NT2/D1 (cell line): Measurements from ENCODE around the gene TGFB2.

ENCODE experiments used
- DNase-seq: peaks from one replicate; pipeline ENCODE4 v3.0.0-alpha.2; 2011; ENCODE audit warnings: low read depth, low spot score
- H3K27me3 ChIP-seq: 2 replicates; pipeline ENCODE4 v1.6.0; 2011; ENCODE audit warnings: mild to moderate bottlenecking; ENCODE audit not compliant: insufficient read length, insufficient read depth
- H3K36me3 ChIP-seq: 2 replicates; pipeline ENCODE4 v1.6.1; 2011; ENCODE audit warnings: mild to moderate bottlenecking, low read length, mixed read lengths; ENCODE audit not compliant: insufficient read depth, insufficient read length
- H3K4me1 ChIP-seq: 2 replicates; pipeline ENCODE4 v1.5.1; 2011; ENCODE audit not compliant: insufficient read depth, insufficient read length
- H3K4me3 ChIP-seq: 2 replicates; pipeline ENCODE4 v1.5.1; 2011; ENCODE audit warnings: low read depth; ENCODE audit not compliant: insufficient read length
- H3K9ac ChIP-seq: 2 replicates; pipeline ENCODE4 v1.6.0; 2011; ENCODE audit warnings: low read depth; ENCODE audit not compliant: insufficient read length
- H3K9me3 ChIP-seq: 2 replicates; pipeline ENCODE4 v1.5.1; 2011; ENCODE audit warnings: mild to moderate bottlenecking, low read length; ENCODE audit not compliant: insufficient read depth
- SUZ12 ChIP-seq: IDR thresholded peaks from 2 replicates; pipeline ENCODE4 v1.6.1; 2011; ENCODE audit not compliant: insufficient read length, insufficient read depth; ENCODE audit errors: extremely low read depth
- YY1 ChIP-seq: IDR thresholded peaks from 2 replicates; pipeline ENCODE4 v1.6.1; 2011; ENCODE audit not compliant: insufficient read length, insufficient read depth
- ZNF274 ChIP-seq: IDR thresholded peaks from 2 replicates; pipeline ENCODE4 v1.6.1; 2011; ENCODE audit warnings: mild to moderate bottlenecking, low read depth, low read length

TGFB2 gene

GRCh38 chr1:218363141-218363540 is 18.0 kb downstream of the TGFB2 start:
- Histone ChIP-seq H3K4me1 (no peaks in the 10 kb centered on the region), H3K36me3 (peaks cover 23% of the 10 kb centered on the region), H3K27me3 (no peaks in the 10 kb centered on the region), H3K9ac (no peak overlapping the region), H3K4me3 (no peak overlapping the region), H3K9me3 (no peaks in the 10 kb centered on the region)
- TF ChIP-seq SUZ12: no peak
- TF ChIP-seq ZNF274: no peak
- no peak for TF ChIP-seq YY1
- DNase-seq: no peak

GRCh38 chr1:218364028-218364710 is 19.0 kb downstream of the TGFB2 start:
- H3K9ac ChIP-seq: no peak overlapping the region
- peaks cover 18% of the 10 kb centered on the region for H3K36me3 ChIP-seq
- TF ChIP-seq YY1 (no peak), ZNF274 (no peak), SUZ12 (no peak)
- no peak overlapping the region for H3K4me3 ChIP-seq
- no peak for DNase-seq
- H3K27me3 ChIP-seq: no peaks in the 10 kb centered on the region
- no peaks in the 10 kb centered on the region for H3K4me1 ChIP-seq
- no peaks in the 10 kb centered on the region for H3K9me3 ChIP-seq

DNA sequence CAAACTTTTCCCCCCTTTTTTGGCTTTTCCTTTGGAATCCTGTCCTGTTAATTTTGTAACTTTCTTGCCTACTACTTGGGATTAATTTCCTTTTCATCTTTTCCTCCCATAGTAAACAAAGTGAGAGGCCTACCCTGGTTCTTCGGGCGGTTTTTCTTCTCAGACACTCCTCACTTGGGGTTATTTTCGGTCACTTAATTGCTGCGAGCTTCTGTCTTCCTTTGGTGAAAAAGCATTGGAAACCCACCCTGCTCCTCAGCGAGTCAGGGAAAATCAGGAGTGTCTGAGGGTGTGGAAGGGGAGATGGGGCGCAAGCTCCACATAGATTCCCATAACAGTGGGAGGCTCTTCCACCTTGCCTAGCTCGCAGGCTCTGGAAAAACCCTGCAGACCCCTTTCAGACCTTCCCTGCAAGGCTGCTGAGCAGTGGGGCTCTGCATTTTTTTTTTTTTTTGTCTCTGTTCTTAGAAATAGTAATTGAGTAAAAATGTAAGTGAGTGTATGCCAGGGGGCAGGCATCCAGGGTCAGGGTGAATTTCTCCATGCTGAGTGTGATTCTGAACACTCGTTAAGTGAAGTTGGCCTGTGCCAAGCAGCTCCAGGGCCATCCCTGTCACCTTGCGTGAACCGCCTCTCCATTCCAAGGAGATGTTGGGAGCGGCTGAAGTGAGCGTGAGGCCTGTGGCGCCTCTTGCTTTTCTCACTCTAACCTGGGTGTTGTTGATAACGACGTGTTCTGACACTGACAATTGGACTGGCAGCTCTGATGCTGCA is 20.3 kb downstream of the TGFB2 start:
- no peak overlapping the region for H3K4me3 ChIP-seq
- H3K27me3 ChIP-seq: no peaks in the 10 kb centered on the region
- H3K4me1 ChIP-seq: no peaks in the 10 kb centered on the region
- H3K36me3 ChIP-seq: peaks cover 20% of the 10 kb centered on the region
- no peak overlapping the region for H3K9ac ChIP-seq
- no peak for DNase-seq
- no peak for TF ChIP-seq SUZ12
- no peak for TF ChIP-seq ZNF274
- no peak for TF ChIP-seq YY1
- no peaks in the 10 kb centered on the region for H3K9me3 ChIP-seq

DNA sequence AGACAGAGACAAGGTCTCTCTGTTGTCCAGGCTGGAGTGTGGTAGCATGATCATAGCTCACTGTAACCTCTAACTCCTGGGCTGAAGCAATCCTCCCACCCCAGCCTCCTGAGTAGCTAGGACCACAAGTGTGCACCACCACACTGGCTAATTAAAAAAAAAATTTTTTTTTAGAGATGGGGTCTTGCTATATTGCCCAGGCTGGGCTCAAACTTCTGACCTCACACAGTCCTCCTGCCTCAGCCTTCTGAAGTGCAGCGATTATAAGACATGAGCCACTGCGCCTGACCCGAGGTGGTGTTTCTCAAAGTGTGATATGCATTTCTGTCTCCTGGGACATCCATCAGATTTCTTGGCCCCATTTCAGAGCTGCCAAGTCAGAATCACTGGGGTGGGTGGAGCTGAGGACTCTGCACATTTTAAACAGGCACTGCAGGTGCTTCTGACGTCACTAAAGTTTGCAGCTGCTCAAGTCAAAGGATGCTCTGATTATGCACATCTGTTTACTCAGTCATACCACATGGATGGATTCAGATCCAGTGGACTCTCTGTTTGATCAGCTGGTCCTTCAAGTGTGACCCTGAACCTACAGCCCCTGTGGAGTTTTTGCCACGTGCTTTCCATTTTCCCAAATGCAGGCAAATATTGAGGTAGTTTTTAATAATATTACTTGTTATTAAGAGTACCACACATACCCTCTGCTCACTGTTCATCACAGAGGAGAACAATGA is 21.4 kb downstream of the TGFB2 start:
- TF ChIP-seq ZNF274: no peak
- Histone ChIP-seq H3K4me3 (no peak overlapping the region), H3K9ac (no peak overlapping the region), H3K36me3 (peaks cover 20% of the 10 kb centered on the region), H3K4me1 (no peaks in the 10 kb centered on the region), H3K27me3 (no peaks in the 10 kb centered on the region), H3K9me3 (no peaks in the 10 kb centered on the region)
- DNase-seq: no peak

GRCh38 chr1:218367118-218367517 is 22.0 kb downstream of the TGFB2 start:
- H3K27me3 ChIP-seq: no peaks in the 10 kb centered on the region
- no peak overlapping the region for H3K4me3 ChIP-seq
- H3K4me1 ChIP-seq: no peaks in the 10 kb centered on the region
- peaks cover 20% of the 10 kb centered on the region for H3K36me3 ChIP-seq
- TF ChIP-seq ZNF274: no peak
- no peak for TF ChIP-seq SUZ12
- TF ChIP-seq YY1: no peak
- no peaks in the 10 kb centered on the region for H3K9me3 ChIP-seq
- no peak overlapping the region for H3K9ac ChIP-seq
- DNase-seq: no peak

DNA sequence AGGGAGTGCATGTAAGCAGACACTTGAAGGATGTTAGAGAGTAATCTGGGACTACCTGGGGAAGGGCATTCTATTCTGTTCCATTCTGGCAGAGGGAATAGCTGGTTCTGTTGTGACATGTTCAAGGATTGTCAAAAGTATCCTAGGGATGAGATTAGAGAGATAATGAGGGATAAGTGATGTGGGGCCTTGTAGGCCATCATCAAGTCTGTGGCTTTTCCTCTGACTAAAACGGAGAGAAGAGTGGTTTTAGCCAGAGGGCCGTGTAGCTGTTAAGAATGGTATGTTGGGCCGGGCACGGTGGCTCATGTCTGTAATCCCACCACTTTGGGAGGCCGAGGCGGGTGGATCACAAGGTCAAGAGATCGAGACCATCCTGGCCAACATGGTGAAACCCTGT is 23.6 kb downstream of the TGFB2 start:
- DNase-seq: no peak
- Histone ChIP-seq H3K4me3 (no peak overlapping the region), H3K27me3 (no peaks in the 10 kb centered on the region), H3K4me1 (no peaks in the 10 kb centered on the region), H3K36me3 (peaks cover 15% of the 10 kb centered on the region), H3K9ac (no peak overlapping the region), H3K9me3 (no peaks in the 10 kb centered on the region)
- TF ChIP-seq YY1 (no peak), ZNF274 (no peak), SUZ12 (no peak)

- H3K27me3 ChIP-seq: no peaks in the 10 kb centered on the region
- no peaks in the 10 kb centered on the region for H3K4me1 ChIP-seq
- no peak for TF ChIP-seq YY1
- no peak for TF ChIP-seq SUZ12
- TF ChIP-seq ZNF274: no peak
- DNase-seq: no peak
- no peak overlapping the region for H3K9ac ChIP-seq
- peaks cover 12% of the 10 kb centered on the region for H3K36me3 ChIP-seq
- H3K9me3 ChIP-seq: no peaks in the 10 kb centered on the region
- no peak overlapping the region for H3K4me3 ChIP-seq
These were observed 24.8 kb downstream of the TGFB2 start for GRCh38 chr1:218369688-218370511.
